GM19463 (cell line): ENCODE data around the gene SIK2.

Experiments used
- ATAC-seq: cut with Tn5 transposase; IDR thresholded peaks from one replicate; pipeline ENCODE4 v1.9.1; 2021; ENCODE audit warnings: mild to moderate bottlenecking, moderate library complexity; ENCODE audit not compliant: unreplicated experiment

Gene SIK2

DNA sequence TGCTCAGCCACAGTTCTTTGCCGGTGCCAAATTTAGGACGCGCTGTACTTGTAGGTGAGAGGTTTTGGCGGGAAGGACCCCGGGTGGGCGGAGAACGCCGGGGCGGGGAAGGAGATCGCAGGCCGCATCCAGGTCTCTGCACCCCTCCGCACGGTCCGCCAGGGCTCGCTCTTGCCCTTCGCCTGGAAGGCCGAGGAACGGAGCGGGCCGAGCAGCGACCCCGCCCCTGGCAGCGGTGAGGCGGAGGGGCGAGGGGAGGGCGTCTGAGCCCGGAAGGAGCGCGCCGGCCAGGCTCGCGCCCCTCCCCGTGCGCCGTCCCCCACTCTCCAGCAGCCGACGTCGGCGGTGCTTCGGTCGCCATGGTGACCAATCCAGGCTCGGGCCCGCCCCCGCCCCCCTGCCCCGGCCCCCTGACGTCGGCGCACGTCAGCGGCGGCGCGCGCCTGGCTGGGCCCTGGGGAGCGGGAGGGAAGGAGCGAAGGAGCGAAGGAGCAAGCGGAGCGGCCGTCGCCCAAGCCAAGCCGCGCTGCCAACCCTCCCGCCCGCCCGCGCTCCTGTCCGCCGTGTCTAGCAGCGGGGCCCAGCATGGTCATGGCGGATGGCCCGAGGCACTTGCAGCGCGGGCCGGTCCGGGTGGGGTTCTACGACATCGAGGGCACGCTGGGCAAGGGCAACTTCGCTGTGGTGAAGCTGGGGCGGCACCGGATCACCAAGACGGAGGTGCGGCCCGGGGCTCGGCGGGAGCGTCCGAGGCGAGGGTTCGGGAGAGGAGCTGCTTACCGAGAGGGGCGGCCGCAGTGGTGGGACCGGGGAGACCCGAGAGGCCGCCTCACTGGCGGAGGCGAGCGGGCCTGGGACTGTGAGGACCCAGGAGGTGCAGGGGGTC lies at the start of gene SIK2:
SIK2 (plus strand) TSS at position 471 of the 886 bp plus-strand sequence; CDS start at position 586, 115 bp downstream.
- ATAC-seq: peak; percentile 90

DNA sequence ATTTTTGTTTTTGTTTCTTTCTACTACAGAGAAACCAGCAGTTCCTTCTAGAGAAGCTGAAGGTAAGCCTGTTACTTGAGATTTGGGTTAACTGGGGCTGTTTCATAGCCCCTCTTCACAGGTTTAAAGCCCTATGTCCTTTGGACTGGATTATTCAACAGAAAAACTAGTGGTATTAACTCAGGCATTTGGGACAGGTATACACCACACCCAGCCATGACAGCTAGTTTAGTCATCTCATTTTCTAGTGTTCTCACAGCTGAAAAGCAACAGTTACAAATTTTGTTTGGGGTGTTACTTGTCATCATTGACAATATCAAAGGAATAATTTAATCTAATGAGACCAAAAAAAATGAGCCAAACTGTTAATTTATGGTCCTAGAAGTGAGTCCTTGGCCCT lies 47.7 kb upstream of the SIK2 start:
- ATAC-seq: no peak

DNA sequence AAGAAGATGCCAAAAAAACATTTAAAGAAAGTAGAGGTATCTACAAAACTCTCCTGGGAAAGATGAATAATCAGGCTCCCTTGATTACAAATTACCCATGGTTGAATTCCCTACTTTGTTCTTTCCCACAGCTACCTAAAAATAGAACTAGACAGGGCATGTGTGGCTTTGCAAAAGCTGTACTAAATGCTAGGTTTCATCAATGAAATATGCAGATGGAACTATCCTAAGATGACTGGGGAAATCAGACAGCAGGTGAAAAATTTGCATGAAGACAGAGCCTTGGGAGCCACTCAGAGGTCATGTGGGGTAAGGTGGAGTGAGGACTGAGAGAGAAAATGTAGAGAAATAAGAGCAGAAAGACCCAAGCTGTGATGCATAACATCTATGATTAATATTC lies 47.0 kb upstream of the SIK2 start:
- ATAC-seq: no peak

DNA sequence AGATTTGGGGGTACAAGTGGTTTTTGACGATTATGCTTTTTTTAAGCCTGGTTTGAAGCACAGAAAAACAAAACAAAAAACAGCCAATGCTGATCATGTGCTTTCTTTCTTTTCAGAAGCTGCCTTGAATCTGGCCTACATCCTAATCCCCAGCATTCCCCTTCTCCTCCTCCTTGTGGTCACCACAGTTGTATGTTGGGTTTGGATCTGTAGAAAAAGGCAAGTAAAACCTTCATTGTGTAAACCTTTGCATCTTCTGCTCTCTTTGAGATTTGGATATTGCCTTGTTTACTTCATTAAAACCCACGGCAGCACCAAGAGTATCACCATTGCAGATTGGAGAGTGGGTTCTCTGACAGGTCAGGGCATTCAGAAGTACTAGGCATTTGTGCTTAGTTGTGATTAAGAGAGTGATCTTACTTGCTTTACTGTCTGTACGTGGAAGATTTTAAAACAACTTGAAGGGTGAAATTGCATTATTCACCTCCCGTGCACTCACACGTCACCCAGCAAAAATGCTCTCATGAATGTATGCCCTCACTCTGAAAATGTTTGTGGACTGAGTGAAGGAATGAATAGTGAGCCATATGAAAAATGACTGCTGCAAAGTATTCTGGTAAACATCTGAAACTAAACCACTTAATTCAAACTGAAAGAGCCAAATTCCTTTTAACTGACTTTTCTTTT lies 44.7 kb upstream of the SIK2 start:
- no peak for ATAC-seq

DNA sequence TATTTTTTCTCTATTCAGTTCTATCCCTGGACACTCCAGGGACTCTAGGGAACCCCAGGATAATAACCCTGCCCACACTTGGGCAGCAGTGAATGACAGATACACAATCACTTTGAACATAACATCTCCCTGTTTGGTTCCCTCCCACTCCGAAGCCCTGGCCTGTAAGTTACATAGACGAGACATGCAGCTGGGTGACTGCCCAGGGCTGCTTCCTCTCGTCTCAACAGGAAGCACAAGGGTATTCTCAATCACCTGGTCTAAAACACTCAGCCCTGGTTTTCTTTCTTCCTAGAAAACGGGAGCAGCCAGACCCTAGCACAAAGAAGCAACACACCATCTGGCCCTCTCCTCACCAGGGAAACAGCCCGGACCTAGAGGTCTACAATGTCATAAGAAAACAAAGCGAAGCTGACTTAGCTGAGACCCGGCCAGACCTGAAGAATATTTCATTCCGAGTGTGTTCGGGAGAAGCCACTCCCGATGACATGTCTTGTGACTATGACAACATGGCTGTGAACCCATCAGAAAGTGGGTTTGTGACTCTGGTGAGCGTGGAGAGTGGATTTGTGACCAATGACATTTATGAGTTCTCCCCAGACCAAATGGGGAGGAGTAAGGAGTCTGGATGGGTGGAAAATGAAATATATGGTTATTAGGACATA lies 42.3 kb upstream of the SIK2 start:
- ATAC-seq: no peak

DNA sequence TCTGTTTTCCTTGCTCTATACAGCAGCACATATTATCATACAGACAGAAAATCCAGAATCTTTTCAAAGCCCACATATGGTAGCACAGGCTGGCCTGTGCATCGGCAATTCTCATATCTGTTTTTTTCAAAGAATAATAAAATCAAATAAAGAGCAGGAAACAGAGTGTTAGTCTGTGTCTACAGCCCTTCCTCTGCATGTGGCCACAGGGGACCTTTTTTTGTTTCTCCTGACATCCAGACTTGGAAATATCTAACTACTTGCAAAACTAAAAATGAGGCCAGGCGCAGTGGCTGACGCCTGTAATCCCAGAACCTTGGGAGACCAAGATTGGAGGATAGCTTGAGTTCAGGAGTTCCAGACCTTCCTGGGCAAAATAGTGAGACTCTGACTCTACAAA lies 41.4 kb upstream of the SIK2 start:
- no peak for ATAC-seq

DNA sequence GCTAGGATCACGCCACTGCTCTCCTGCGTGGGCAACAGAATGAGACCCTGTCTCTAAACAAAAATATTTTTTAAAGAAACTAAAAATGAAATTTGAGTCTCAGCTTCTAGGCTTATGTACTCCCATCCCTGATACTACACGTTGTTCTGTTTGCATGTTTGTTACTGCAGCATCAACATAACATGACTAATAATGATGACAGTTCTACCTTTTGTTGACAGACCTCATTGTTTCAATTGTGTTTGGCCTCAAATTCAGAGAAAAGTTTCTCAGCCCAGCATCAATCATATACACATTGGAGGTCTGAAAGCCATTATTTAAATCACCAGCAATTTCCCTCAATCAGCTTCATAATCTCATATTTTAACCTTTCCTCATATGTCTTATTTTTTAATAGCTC lies 40.9 kb upstream of the SIK2 start:
- ATAC-seq: no peak

DNA sequence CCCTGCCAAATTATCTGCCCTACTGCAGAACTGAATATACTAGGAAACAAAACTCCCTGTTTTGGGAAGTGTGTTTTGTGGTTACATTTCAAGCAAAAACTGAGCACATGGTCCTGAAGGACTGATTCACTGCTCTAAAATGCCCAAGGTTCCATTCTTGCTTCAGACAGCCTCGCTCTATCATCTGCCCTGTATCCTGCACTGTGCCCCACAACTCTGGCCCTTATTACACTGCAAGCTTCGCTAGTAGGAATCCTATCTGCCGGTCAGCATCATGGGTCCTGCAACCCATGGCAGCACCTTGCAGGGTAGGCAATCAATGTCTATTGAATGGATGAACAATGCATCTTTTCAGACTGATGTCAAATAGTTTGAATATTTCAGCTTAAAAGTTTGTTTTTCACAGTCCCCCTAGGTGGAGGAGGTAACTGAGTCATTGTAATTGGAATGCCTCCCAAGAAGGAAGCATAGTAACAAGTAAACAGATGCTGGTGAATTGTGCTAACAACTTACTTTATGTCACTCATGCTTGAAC lies 40.4 kb upstream of the SIK2 start:
- ATAC-seq: no peak

DNA sequence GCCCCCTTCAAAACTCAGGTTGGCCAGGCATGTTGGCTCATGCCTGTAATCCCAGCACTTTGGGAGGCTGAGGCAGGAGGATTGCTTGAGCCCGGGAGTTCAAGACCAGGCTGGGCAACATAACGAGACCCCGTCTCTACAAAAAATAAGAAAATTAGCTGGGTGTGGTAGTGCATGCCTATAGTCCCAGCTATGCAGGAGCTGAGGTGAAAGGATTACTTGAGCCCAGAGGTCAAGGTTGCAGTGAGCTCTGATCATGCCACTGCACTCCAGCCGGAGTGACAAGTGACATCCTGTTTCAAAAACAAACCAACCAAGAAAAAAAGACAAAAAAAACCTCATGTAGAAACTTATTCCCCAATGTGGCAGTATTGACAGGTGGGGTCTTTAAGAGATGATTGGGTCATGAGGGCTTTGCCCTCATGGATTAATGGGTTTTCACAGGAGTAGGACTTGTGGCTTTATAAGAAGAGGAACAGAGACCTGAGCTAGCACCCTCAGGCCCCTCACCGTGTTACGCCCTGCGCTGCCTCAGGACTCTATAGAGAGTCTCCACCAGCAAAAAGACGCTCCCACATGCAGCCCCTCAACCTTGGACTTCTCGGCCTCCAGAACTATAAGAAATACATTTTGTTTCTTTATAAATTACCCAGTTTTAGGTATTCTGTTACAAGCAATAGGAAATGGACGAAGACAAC lies 39.4 kb upstream of the SIK2 start:
- ATAC-seq: no peak

DNA sequence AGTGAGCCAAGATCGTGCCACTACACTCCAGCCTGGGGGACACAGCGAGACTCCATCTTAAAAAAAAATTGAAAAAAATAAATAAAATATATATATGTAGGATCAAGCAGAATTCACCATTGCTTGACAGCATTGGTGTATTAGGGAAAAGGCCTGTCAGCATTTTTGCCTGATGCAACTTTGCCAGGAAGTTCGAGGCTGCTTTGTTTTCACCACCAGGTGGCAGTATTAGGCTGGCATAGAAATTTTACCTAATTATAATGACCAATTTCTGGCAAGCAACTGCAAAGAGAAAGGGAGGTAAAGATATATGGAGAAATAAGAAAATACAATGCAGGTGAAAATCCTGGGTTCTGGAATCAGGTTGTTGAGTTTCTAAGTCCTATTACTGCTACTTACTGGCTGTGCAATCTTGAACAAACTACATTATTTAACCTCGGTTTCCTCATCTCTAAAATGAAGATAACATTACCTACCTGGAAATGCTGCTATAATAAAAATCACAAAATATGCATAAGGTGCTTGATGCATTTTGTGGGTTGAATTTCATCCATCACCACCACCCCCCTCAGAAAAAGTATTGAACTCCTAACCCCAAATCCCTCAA lies 37.0 kb upstream of the SIK2 start:
- ATAC-seq: no peak

DNA sequence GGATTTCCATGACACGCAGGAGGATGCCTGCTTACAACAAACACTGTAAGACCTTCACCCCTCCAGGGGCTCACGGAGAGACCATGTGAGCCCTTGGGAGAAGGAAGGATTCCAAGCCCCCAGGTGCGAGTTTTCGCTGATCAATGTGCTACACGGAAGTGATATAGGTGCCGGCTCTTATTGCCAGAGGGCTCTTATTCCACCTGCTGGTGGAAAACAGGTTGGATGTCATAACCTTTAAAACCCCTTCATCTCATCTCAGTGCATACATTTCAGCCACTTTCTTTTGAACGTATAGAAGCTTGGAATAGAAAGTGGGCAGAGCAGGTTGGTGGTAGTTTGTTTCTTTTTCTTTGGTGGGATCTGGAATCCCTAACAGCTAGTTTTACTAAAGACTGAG lies 35.9 kb upstream of the SIK2 start:
- no peak for ATAC-seq

DNA sequence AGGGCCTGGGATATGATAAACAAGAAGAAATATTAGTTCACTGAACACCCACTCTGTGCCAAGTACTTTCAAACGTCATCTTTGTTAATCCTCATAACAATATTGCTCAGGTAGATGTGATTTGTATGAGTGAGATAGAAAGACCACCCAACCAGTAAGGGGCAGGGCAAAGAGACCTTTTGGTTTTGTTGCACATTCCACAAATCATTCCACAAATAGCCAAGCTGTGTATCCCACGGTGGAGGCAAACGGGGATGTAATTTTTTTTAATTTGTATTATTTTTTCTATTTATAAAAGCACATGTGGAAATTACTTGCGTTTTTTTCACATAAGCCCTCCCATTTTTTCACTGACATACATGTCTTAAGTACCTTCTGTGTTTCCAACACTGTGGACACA lies 32.8 kb upstream of the SIK2 start:
- no peak for ATAC-seq

DNA sequence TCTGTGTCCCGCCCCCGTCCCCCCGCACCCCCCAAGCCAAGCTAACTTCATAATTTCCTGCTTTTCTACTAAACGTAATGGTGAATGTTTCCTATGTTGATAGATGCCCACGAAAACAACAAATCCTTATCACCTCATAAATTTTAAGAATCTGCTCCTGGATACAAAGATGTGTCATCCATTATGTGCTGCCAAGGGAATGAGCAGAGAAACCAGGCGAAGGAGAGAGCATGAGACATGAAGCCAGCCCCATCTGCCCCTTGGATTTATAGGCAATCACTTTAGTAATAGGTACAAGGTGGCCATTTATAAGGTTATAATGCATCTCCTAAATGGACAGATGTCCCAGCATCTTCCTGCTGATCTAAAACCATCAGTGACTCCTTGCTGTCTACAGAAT lies 31.5 kb upstream of the SIK2 start:
- no peak for ATAC-seq

DNA sequence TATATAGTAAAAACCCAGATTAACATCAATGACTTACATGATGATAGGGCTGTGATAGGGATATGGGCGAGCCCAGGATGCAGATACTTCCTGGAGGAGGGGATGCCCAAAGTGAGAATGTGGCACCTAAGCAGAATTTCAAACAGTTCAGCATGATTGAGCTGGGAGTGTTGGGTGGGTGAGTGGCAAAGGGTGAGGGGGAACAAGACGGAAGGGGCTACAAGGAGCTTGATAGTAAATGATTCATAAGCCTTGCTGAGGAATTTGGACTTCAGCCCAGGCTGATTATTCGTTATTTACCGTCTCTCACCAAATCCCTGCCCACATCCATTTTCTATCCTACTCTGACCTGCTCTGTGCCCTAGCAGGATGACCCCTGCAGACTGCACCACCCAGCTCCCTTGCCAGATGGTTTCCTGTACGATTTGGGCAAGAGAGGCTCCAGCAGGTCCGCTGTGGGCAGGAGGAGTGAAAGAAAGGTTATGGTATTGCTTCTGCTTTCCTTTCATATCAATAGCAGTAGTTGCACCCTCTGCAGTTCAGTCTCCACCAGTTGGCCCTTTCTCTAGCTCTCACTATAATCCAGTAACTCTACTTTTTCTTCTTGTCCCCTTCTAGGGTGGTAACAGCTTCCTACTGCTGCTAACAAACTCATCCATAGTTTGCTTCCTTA lies 30.3 kb upstream of the SIK2 start:
- ATAC-seq: no peak

DNA sequence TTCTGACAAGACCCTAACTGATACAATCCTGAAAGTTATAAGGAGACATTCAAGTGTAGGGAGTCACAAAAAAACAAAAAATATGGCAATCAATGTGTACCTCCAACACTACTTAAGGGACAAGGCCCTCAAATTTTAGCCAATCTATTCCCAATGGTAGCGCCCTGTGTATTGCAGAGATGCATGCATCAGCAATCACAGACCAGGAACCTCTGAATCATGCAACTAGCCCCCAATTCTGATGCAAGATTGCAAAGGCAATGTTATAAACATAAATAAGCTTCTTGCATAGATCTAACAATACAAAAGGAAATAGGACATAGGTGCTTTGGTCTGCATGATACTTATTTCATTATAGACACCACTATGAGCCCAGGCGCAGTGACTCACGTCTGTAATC lies 29.7 kb upstream of the SIK2 start:
- ATAC-seq: no peak

DNA sequence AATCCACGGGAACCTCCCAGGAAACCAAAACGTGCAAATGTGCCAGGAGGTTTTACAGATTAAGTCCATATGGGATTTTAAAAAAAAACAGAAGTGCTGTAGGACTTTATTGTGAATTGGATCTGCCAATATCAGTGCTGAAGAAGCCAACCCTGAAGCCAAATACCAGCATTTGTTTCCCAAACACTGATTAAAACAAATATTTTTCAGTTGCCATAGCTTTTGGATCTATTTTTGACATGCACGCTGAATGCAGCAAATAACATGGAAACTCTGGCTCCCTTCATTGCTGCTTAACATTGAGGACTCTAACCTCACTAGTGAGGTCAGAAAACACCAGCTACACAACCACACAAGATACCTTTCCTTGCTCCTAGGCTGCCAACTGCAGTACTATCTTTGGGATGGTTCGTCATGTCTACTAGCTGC lies 28.4 kb upstream of the SIK2 start:
- no peak for ATAC-seq

DNA sequence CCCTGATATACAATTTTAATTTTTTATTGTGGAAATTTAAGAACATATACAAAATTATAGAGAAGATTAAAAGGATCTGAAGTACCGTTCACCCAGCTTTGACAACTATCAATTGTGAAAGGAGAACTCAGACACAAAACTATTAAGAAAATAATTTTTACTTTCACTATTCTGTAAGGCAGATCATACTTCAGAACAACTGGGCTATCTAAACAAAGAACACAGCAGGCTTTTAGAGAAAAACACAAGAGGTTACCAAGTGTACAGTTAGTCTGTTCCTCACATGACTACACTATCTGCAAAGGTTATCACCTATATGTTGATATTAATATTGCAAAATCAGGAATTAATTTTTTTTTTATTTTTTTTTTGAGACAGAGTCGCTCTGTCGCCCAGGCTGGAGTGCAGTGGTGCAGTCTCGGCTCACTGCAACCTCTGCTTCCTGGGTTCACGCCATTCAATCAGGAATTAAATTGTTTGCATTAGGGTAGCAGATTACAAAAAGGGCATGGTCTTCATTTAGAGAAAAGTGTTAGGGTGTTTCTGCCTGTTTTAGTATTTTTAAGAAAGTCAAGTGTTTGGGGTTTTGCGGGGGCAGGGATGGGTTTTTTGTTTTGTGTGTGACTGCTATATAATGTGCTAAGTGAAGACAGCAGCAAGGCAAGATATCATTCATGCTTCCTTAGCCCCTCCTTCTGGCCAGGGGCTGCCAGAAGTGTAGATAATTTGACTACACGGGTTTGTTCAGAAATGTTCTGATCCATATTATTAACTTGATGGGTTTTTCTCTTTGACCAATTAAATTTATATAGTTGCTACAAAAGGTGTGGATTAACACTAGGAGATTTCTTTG lies 27.6 kb upstream of the SIK2 start:
- no peak for ATAC-seq

DNA sequence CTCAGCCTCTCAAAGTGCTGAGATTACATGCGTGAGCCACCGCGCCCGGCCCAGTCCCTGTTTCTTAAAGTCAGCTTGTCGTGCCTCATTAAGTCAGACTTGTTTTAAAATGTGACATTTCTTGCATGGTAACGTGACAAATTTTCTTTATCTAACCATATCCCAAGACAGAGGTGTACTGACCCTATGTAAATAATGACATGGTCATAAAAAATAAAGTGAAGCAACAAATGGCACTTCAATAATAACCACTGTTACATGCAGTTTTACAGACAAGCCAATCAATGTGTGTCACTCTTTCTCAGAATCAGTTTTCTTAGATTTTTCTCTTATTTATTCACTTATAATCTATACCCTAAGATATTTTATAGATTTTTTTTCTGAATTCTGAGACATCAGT lies 26.5 kb upstream of the SIK2 start:
- ATAC-seq: no peak

DNA sequence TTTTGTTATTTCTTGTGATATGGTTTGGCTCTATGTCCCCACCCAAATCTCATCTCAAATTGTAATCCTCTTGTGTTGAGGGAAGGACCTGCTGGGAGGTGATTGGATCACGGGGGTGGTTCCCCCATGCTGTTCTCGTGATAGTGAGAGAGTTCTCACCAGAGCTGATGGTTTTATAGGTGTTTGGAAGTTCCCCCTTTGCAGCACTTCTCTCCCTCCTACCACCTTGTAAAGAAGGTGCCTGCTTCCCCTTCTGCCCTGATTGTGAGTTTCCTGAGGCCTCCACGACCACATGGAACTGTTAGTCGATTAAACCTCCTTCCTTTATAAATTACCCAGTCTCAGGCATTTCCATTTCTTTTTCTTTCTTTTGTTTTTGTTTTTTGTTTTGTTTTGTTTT lies 24.4 kb upstream of the SIK2 start:
- no peak for ATAC-seq
